Peyer's patch (tissue), 4 donors: Measurements from ENCODE around the gene UCKL1. TPM values are rescaled to one million over a fixed set of nuclear protein-coding genes. Genes with fewer than 3 reads are reported as not detected.
A peak's percentile ranks its signal among the peaks of the same experiment; 100 is the strongest.

ENCODE experiments used
- DNase-seq, 3 donors: peaks; one replicate each; pipeline ENCODE4 v3.0.0-alpha.2; 2017 to 2019
- H3K27ac ChIP-seq, 4 donors: fragments of 200-600 bp; sonication (generic); one replicate each; pipeline ENCODE4 v1.5.1; 2016 to 2019
- H3K27me3 ChIP-seq, 2 donors: fragments of 200-600 bp; sonication (generic); one replicate each; pipeline ENCODE4 v1.5.1; 2019
- H3K36me3 ChIP-seq, 3 donors: fragments of 200-600 bp; sonication (generic); one replicate each; pipeline ENCODE4 v1.5.1; 2016 to 2019
- H3K4me1 ChIP-seq, 4 donors: fragments of 200-600 bp; sonication (generic); one replicate each; pipeline ENCODE4 v1.5.1; 2016 to 2019
- H3K4me3 ChIP-seq, 4 donors: fragments of 200-600 bp; sonication (generic); 1 replicate in 3 of 4; 2 replicates in 1 of 4; pipeline ENCODE4 v1.5.1; 2016 to 2019; ENCODE audit warnings: mild to moderate bottlenecking in 1 of 4
- H3K9me3 ChIP-seq, 4 donors: fragments of 200-600 bp; sonication (generic); one replicate each; pipeline ENCODE4 v1.5.1; 2016 to 2019; ENCODE audit warnings: mild to moderate bottlenecking in 1 of 4
- CTCF ChIP-seq, 6 experiments: fragments of 450-650 bp in 4 of 6; fragments of 200-600 bp in 2 of 6; sonication (generic) in 1 of 6; IDR thresholded peaks; one replicate each; pipeline ENCODE4 v1.5.1; 2017 to 2019; ENCODE audit warnings: antibody characterized with exemption in 6 of 6, mild to moderate bottlenecking in 3 of 6, moderate library complexity in 1 of 6
- POLR2A ChIP-seq, 2 donors: fragments of 450-650 bp; IDR thresholded peaks; one replicate each; pipeline ENCODE4 v1.5.1; 2017; ENCODE audit warnings: antibody characterized with exemption in 2 of 2, mild to moderate bottlenecking in 2 of 2, moderate library complexity in 2 of 2
- total RNA-seq, 4 donors: library from RNA; depleted of rRNA; stranded (reverse); fragments of >200 nt; gene quantifications; one replicate each; pipeline ENCODE4 v1.1.0, GENCODE V29; 2016

The UCKL1 gene
- total RNA-seq, 4 donors from 2014 or later, result 70.4 to 189 (median 136) TPM

- Histone ChIP-seq H3K4me1 (peaks cover 0 to 60% (median 16%) of the 10 kb centered on the region in 4 donors), H3K9me3 (peaks cover 0 to 3% (median 0%) of the 10 kb centered on the region in 4 donors), H3K27me3 (no peaks in the 10 kb centered on the region), H3K36me3 (no peaks in the 10 kb centered on the region), H3K27ac (peak overlapping the region in 3 of 4 donors; percentile 40 to 81 (median 68)), H3K4me3 (no peak overlapping the region)
- TF ChIP-seq POLR2A (IDR thresholded peaks at IDR 0.05), result peak in 1 of 2 donors; percentile 70
- TF ChIP-seq CTCF (IDR thresholded peaks at IDR 0.05), result no peak
- peak in 2 of 3 donors; percentile 79 to 89 for DNase-seq
Observed at GRCh38 chr20:63911176-63911575, 45.0 kb downstream of the UCKL1 start.

GRCh38 chr20:63908008-63908682, 48.1 kb downstream of the UCKL1 start:
- DNase-seq, result peak in 2 of 3 donors; percentile 82 to 89
- no peaks in the 10 kb centered on the region for H3K36me3 ChIP-seq
- no peaks in the 10 kb centered on the region for H3K27me3 ChIP-seq
- H3K4me3 ChIP-seq, result no peak overlapping the region
- peak overlapping the region in 3 of 4 donors; percentile 44 to 88 (median 69) for H3K27ac ChIP-seq
- H3K9me3 ChIP-seq, result no peaks in the 10 kb centered on the region
- peaks cover 0 to 70% (median 16%) of the 10 kb centered on the region in 4 donors for H3K4me1 ChIP-seq
- TF ChIP-seq POLR2A (IDR thresholded peaks at IDR 0.05), result peak in 1 of 2 donors; percentile 75
- TF ChIP-seq CTCF (IDR thresholded peaks at IDR 0.05), result no peak

GRCh38 chr20:63903796-63904561, 52.2 kb downstream of the UCKL1 start:
- no peak for DNase-seq
- H3K4me1 ChIP-seq, result peaks cover 0 to 52% (median 12%) of the 10 kb centered on the region in 4 donors
- H3K27ac ChIP-seq, result peak overlapping the region in 1 of 4 donors; percentile 35
- H3K9me3 ChIP-seq, result no peaks in the 10 kb centered on the region
- H3K36me3 ChIP-seq, result peaks cover 0 to 6% (median 0%) of the 10 kb centered on the region in 3 donors
- no peaks in the 10 kb centered on the region for H3K27me3 ChIP-seq
- TF ChIP-seq POLR2A (IDR thresholded peaks at IDR 0.05) (no peak), CTCF (IDR thresholded peaks at IDR 0.05) (no peak)
- H3K4me3 ChIP-seq, result no peak overlapping the region

GRCh38 chr20:63900413-63900812, 55.8 kb downstream of the UCKL1 start:
- DNase-seq, result no peak
- Histone ChIP-seq H3K4me1 (peaks cover 3 to 59% (median 15%) of the 10 kb centered on the region in 4 donors), H3K4me3 (no peak overlapping the region), H3K9me3 (no peaks in the 10 kb centered on the region), H3K27ac (peak overlapping the region in 1 of 4 donors; percentile 14), H3K27me3 (no peaks in the 10 kb centered on the region), H3K36me3 (peaks cover 0 to 6% (median 0%) of the 10 kb centered on the region in 3 donors)
- TF ChIP-seq POLR2A (IDR thresholded peaks at IDR 0.05) (no peak), CTCF (IDR thresholded peaks at IDR 0.05) (no peak)

GRCh38 chr20:63898882-63899558, 57.2 kb downstream of the UCKL1 start:
- H3K9me3 ChIP-seq, result no peaks in the 10 kb centered on the region
- H3K27ac ChIP-seq, result no peak overlapping the region
- H3K4me1 ChIP-seq, result peaks cover 3 to 64% (median 15%) of the 10 kb centered on the region in 4 donors
- H3K36me3 ChIP-seq, result peaks cover 0 to 6% (median 0%) of the 10 kb centered on the region in 3 donors
- no peak overlapping the region for H3K4me3 ChIP-seq
- no peak for DNase-seq
- TF ChIP-seq POLR2A (IDR thresholded peaks at IDR 0.05) (no peak), CTCF (IDR thresholded peaks at IDR 0.05) (no peak)
- H3K27me3 ChIP-seq, result no peaks in the 10 kb centered on the region
